Stimulated activated naive CD4-positive, alpha-beta T cell treated with Interleukin-2 at 50 U/mL for 16 hours (primary cell): ENCODE results near the gene FN3K.

Experiments
- DNase-seq: peaks from one replicate; lab custom pipeline; 2025; lab: John Stamatoyannopoulos, UW

FN3K gene

GRCh38 chr17:82797061-82797460 lies 61.6 kb downstream of the FN3K start:
- no peak for DNase-seq

GRCh38 chr17:82798752-82799151 lies 63.3 kb downstream of the FN3K start:
- DNase-seq: no peak

DNA sequence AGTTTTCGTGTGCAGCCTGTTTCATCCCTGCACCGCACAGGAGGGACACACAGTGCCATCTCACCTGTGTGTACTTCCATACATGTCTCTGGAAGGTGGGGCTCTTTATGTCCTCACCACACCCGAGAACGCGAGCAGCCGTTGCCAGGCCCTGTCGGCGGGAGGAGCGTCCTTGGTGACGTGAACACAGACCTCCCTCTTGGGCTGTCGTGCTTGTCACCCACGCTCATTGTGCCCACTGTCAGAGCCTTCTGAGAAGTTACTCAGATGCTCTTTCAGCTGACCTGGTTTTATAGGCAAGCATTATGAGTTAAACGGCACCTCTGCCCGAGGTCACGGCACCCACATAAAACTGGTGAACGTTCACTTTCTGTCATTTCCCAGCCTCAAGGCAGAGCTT lies 64.2 kb downstream of the FN3K start:
- DNase-seq: no peak
